GM12878 (cell line): ENCODE data around the gene WHRN. TPM values are rescaled to one million over a fixed set of nuclear protein-coding genes. Genes with fewer than 3 reads are reported as not detected.

Source experiments
- ATAC-seq: fragments of 200-7000 bp; cut with Tn5 transposase; 3 replicates; pipeline ENCODE4 v1.9.1; 2020; ENCODE audit warnings: mild to moderate bottlenecking, moderate library complexity
- BruUV-seq: library from RNA; stranded (reverse); fragments of 400-500 nt; replicated peaks from 2 replicates; lab custom pipeline; 2021; lab: Mats Ljungman, UMichigan
- CTCF ChIA-PET: fragments of 300-600 bp; sonication (Branson Sonifier 250); formaldehyde crosslinking; extraction: SDS; loops from one replicate; lab custom pipeline; 2021; ENCODE audit warnings: inconsistent platforms; lab: Yijun Ruan, JAX
- POLR2A ChIA-PET: fragments of 350-600 bp; formaldehyde crosslinking; extraction: SDS; loops from one replicate; lab custom pipeline; 2021; ENCODE audit warnings: inconsistent platforms; lab: Charles Lee
- RAD21 ChIA-PET: fragments of 300-600 bp; sonication (Branson Sonifier 250); formaldehyde crosslinking; loops from one replicate; lab custom pipeline; 2023; ENCODE audit warnings: antibody characterized with exemption; ENCODE audit not compliant: unreplicated experiment; lab: Charles Lee
- SMC1A ChIA-PET: fragments of 300-600 bp; sonication (Branson Sonifier 250); formaldehyde crosslinking; loops from one replicate; lab custom pipeline; 2023; ENCODE audit not compliant: unreplicated experiment, uncharacterized antibody; lab: Charles Lee
- DNase-seq: peaks from one replicate; pipeline ENCODE4 v3.0.0-alpha.2; 2011; ENCODE audit warnings: low read depth, low spot score
- FAIRE-seq: peaks from 3 replicates; lab custom pipeline; 2011; peaks lifted over from hg19 to GRCh38; lab: Jason Lieb, UNC
- H2AFZ ChIP-seq: 2 replicates; pipeline ENCODE4 v1.6.0; 2011; ENCODE audit warnings: low read depth, low read length, control low read depth; ENCODE audit not compliant: control insufficient read depth
- H3K27ac ChIP-seq: 2 replicates; pipeline ENCODE4 v1.5.1; 2011; ENCODE audit warnings: control low read depth; ENCODE audit not compliant: control insufficient read depth, insufficient read depth
- H3K27me3 ChIP-seq, 2 experiments: replicated peaks in 1 of 2; 2 replicates each; pipeline versions ENCODE4 v1.6.0 to v1.6.1; 2011; ENCODE audit warnings: low read length in 1 of 2; ENCODE audit not compliant: control insufficient read depth in 2 of 2, insufficient read depth in 2 of 2
- H3K36me3 ChIP-seq, 2 experiments: 2 replicates each; pipeline ENCODE4 v1.5.1; 2011; ENCODE audit warnings: low read length in 1 of 2; ENCODE audit not compliant: control insufficient read depth in 2 of 2, insufficient read depth in 2 of 2
- H3K4me1 ChIP-seq: 2 replicates; pipeline ENCODE4 v1.6.1; 2011; ENCODE audit warnings: mild to moderate bottlenecking, low read length, moderate library complexity, mixed read lengths; ENCODE audit not compliant: control insufficient read depth, insufficient read depth
- H3K4me2 ChIP-seq: 2 replicates; pipeline ENCODE4 v1.6.0; 2011; ENCODE audit warnings: control low read depth; ENCODE audit not compliant: control insufficient read depth, insufficient read depth
- H3K4me3 ChIP-seq: fragments of 200-600 bp; sonication (generic); 2 replicates; pipeline ENCODE4 v1.5.1; 2016
- H3K79me2 ChIP-seq: 2 replicates; pipeline ENCODE4 v1.6.0; 2011; ENCODE audit warnings: low read length; ENCODE audit not compliant: control insufficient read depth, insufficient read depth
- H3K9ac ChIP-seq: 2 replicates; pipeline ENCODE4 v1.8.0; 2011; ENCODE audit warnings: low read length, control low read depth, mixed read lengths; ENCODE audit not compliant: control insufficient read depth, insufficient read depth
- H3K9me3 ChIP-seq: replicated peaks from 3 replicates; pipeline ENCODE4 v1.5.1; 2011; ENCODE audit warnings: mild to moderate bottlenecking, low read length; ENCODE audit not compliant: control insufficient read depth, insufficient read depth
- H4K20me1 ChIP-seq: 2 replicates; pipeline ENCODE4 v1.6.0; 2011; ENCODE audit not compliant: control insufficient read depth, insufficient read depth
- BACH1 ChIP-seq: fragments of 450-650 bp; IDR thresholded peaks from 2 replicates; pipeline ENCODE4 v1.6.1; 2017; ENCODE audit warnings: mild to moderate bottlenecking, borderline replicate concordance
- BRCA1 ChIP-seq: IDR thresholded peaks from 2 replicates; pipeline ENCODE4 v1.6.1; 2011; ENCODE audit warnings: low read depth, low read length, improper control_type of control experiment
- EED ChIP-seq: sonication (generic); IDR thresholded peaks from 2 replicates; pipeline ENCODE4 v1.6.1; 2016; ENCODE audit warnings: antibody characterized with exemption, low read depth
- FOS ChIP-seq: IDR thresholded peaks from 3 replicates; pipeline ENCODE4 v1.6.1; 2011; ENCODE audit warnings: borderline replicate concordance; ENCODE audit not compliant: insufficient read length; ENCODE audit errors: extremely low read depth
- HDAC6 ChIP-seq: fragments of 200-600 bp; sonication (generic); IDR thresholded peaks from one replicate; pipeline ENCODE4 v1.8.0; 2017; ENCODE audit warnings: antibody characterized with exemption; ENCODE audit not compliant: unreplicated experiment
- IKZF1 ChIP-seq: fragments of 450-650 bp; conservative IDR thresholded peaks from 2 replicates; pipeline ENCODE4 v1.6.1; 2017; ENCODE audit warnings: antibody characterized with exemption, mild to moderate bottlenecking
- LARP7 ChIP-seq: fragments of 450-650 bp; IDR thresholded peaks from 2 replicates; pipeline ENCODE4 v1.6.1; 2017; ENCODE audit warnings: mild to moderate bottlenecking
- MEF2B ChIP-seq: fragments of 450-650 bp; IDR thresholded peaks from 2 replicates; pipeline ENCODE4 v1.6.1; 2018; ENCODE audit warnings: mild to moderate bottlenecking, moderate library complexity; ENCODE audit not compliant: partially characterized antibody, poor library complexity, severe bottlenecking
- MTA2 ChIP-seq: fragments of 450-650 bp; IDR thresholded peaks from 2 replicates; pipeline ENCODE4 v1.6.1; 2016; ENCODE audit warnings: low read depth, mild to moderate bottlenecking, moderate library complexity
- PML ChIP-seq: IDR thresholded peaks from 2 replicates; pipeline ENCODE4 v1.6.1; 2012; ENCODE audit warnings: low read length, inconsistent platforms
- SMC3 ChIP-seq: IDR thresholded peaks from 2 replicates; pipeline ENCODE4 v1.6.1; 2011; ENCODE audit warnings: low read length, improper control_type of control experiment, borderline replicate concordance
- SRF ChIP-seq, 2 experiments: IDR thresholded peaks; 2 replicates each; pipeline ENCODE4 v1.6.1; 2011; ENCODE audit warnings: low read depth in 2 of 2, low read length in 2 of 2, mild to moderate bottlenecking in 1 of 2, moderate library complexity in 1 of 2
- TAF1 ChIP-seq: IDR thresholded peaks from 2 replicates; pipeline ENCODE4 v1.6.1; 2011; ENCODE audit warnings: mild to moderate bottlenecking, low read depth, low read length, borderline replicate concordance
- TARDBP ChIP-seq: IDR thresholded peaks from 2 replicates; pipeline ENCODE4 v1.6.1; 2016; ENCODE audit warnings: borderline replicate concordance
- YBX1 ChIP-seq: fragments of 450-650 bp; IDR thresholded peaks from 2 replicates; pipeline ENCODE4 v1.6.1; 2016; ENCODE audit warnings: antibody characterized with exemption
- WGBS: methylation state at CpG from one replicate; pipeline ENCODE4 v1.1.6; 2016; ENCODE audit warnings: low lambda C conversion rate; ENCODE audit not compliant: insufficient replicate concordance, insufficient coverage; ENCODE audit errors: missing lambda C conversion rate; 5-methylcytosine and 5-hydroxymethylcytosine counted together
- in situ Hi-C: fragments of 300-500 bp; cut with MboI; formaldehyde crosslinking; loops from 9 replicates; pipeline ENCODE4 v1.14.3; 2018; ENCODE audit warnings: mixed read lengths
- intact Hi-C: fragments of 100-400 bp; cut with micrococcal nuclease; formaldehyde crosslinking; loops from one replicate; pipeline ENCODE4 v1.14.2; 2022; ENCODE audit not compliant: unreplicated experiment
- polyA plus RNA-seq, 11 experiments: library from polyadenylated mRNA; depleted of rRNA in 4 of 11; unstranded in 6 of 11; stranded (reverse) in 5 of 11; fragments of >200 nt; fragmentation: Nextera tagmentation in 4 of 11; fragmentation: Illumina TruSeq in 1 of 11; extraction: Ambion mirVana in 4 of 11; extraction: Trizol in 1 of 11; gene quantifications; 1 replicate in 1 of 11; 2 replicates in 10 of 11; pipeline versions ENCODE4 v1.2.1 to v1.2.3, GENCODE V29; 2011 to 2016; ENCODE audit warnings: inconsistent platforms in 2 of 11, missing spikeins in 2 of 11, low read depth in 1 of 11
- total RNA-seq, 4 experiments: library from RNA; depleted of rRNA in 3 of 4; stranded (reverse); fragments of >200 nt in 3 of 4; fragmentation: Illumina TruSeq in 1 of 4; extraction: Trizol in 1 of 4; gene quantifications; 2 replicates each; pipeline versions ENCODE4 v1.2.1 to v1.2.3, GENCODE V29; 2013 to 2021
- TF ChIP-seq, protein P1 (sequence below), 3 experiments: IDR thresholded peaks in 2 of 3; conservative IDR thresholded peaks in 1 of 3; 2 replicates each; pipeline ENCODE4 v1.5.1; 2011; ENCODE audit warnings: low read depth in 3 of 3, low read length in 3 of 3, mild to moderate bottlenecking in 3 of 3, control low read depth in 2 of 3, moderate library complexity in 2 of 3, inconsistent platforms in 1 of 3, mixed read lengths in 1 of 3; ENCODE audit not compliant: control insufficient read depth in 2 of 3, insufficient read depth in 1 of 3; ENCODE audit errors: extremely low read depth in 1 of 3
- TF ChIP-seq, protein P2 (sequence below): IDR thresholded peaks from 2 replicates; pipeline ENCODE4 v1.6.1; 2011; ENCODE audit warnings: low read depth, mild to moderate bottlenecking, low read length, moderate library complexity, borderline replicate concordance; ENCODE audit errors: extremely low read depth
- TF ChIP-seq, protein P3 (sequence below): IDR thresholded peaks from 2 replicates; pipeline ENCODE4 v1.6.1; 2012; ENCODE audit warnings: mild to moderate bottlenecking, low read depth, low read length
- TF ChIP-seq, protein P4 (sequence below): IDR thresholded peaks from 2 replicates; pipeline ENCODE4 v1.6.1; 2011; ENCODE audit warnings: low read depth, low read length, improper control_type of control experiment, borderline replicate concordance

The WHRN gene
- total and polyA plus RNA-seq, 10 of the 15 experiments (the other 5 are each of a cell fraction or from before 2014, with no cell fraction given) = 0.04 to 18.2 (median 0.68) TPM; not detected in 1

DNA sequence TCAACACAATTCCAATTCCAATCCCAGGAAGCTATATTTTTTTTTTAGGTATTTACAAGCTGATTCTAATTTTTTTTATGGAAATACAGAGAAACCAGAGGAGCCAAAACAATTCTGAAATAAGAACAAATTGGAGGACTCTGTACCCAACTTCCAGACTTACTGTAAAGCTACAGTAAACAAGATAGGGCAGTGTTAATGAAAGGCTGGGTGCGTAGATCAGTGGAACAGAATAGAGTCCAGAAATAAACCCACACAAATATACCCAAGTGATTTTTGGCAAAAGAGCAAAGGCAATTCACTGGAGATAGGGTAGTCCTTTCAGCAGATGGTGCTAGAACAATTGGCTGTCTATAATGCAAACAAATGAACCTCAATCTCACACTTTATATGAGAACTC, 50.6 kb downstream of the WHRN start:
- WGBS = 0% methylated on average over 1 of the region's 1 CpG
- DNase-seq = no peak
- H3K9ac ChIP-seq = no peak overlapping the region
- ChIA-PET SMC1A (interaction anchor here (1.1 to 2.2 kb wide), 4 partner anchors 8 to 49 kb away, joined by 4 to 7 read pairs (median 6); no protein-coding TSS in a partner anchor), CTCF (interaction anchor here (0.7 to 1.2 kb wide), 4 partner anchors 9 to 198 kb away, joined by 3 to 5 read pairs (median 3); no protein-coding TSS in a partner anchor)
- in situ Hi-C loops = no loop called here
- ATAC-seq = no peak
- H3K79me2 ChIP-seq = no peaks in the 10 kb centered on the region
- BruUV-seq = no TSS peak
- TF ChIP-seq TAF1 (no peak), HDAC6 (no peak), TARDBP (no peak), MEF2B (no peak), BRCA1 (no peak), EED (no peak), IKZF1 (no peak), MTA2 (no peak), SMC3 (no peak), SRF (IDR thresholded peaks at IDR 0.05; ENCODE audit: low read depth in 2 of 2, low read length in 2 of 2) (no peak), LARP7 (no peak), BACH1 (no peak), FOS (no peak), PML (no peak), YBX1 (no peak)
- TF ChIP-seq, protein P1, sequence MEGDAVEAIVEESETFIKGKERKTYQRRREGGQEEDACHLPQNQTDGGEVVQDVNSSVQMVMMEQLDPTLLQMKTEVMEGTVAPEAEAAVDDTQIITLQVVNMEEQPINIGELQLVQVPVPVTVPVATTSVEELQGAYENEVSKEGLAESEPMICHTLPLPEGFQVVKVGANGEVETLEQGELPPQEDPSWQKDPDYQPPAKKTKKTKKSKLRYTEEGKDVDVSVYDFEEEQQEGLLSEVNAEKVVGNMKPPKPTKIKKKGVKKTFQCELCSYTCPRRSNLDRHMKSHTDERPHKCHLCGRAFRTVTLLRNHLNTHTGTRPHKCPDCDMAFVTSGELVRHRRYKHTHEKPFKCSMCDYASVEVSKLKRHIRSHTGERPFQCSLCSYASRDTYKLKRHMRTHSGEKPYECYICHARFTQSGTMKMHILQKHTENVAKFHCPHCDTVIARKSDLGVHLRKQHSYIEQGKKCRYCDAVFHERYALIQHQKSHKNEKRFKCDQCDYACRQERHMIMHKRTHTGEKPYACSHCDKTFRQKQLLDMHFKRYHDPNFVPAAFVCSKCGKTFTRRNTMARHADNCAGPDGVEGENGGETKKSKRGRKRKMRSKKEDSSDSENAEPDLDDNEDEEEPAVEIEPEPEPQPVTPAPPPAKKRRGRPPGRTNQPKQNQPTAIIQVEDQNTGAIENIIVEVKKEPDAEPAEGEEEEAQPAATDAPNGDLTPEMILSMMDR (IDR thresholded peaks at IDR 0.05 in 2 of 3, conservative IDR thresholded peaks at IDR 0.05 in 1 of 3; ENCODE audit: control insufficient read depth in 2 of 3, extremely low read depth in 1 of 3, insufficient read depth in 1 of 3, low read depth in 3 of 3, low read length in 3 of 3) = no peak
- TF ChIP-seq, protein P2, sequence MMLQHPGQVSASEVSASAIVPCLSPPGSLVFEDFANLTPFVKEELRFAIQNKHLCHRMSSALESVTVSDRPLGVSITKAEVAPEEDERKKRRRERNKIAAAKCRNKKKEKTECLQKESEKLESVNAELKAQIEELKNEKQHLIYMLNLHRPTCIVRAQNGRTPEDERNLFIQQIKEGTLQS = no peak
- TF ChIP-seq, protein P3, sequence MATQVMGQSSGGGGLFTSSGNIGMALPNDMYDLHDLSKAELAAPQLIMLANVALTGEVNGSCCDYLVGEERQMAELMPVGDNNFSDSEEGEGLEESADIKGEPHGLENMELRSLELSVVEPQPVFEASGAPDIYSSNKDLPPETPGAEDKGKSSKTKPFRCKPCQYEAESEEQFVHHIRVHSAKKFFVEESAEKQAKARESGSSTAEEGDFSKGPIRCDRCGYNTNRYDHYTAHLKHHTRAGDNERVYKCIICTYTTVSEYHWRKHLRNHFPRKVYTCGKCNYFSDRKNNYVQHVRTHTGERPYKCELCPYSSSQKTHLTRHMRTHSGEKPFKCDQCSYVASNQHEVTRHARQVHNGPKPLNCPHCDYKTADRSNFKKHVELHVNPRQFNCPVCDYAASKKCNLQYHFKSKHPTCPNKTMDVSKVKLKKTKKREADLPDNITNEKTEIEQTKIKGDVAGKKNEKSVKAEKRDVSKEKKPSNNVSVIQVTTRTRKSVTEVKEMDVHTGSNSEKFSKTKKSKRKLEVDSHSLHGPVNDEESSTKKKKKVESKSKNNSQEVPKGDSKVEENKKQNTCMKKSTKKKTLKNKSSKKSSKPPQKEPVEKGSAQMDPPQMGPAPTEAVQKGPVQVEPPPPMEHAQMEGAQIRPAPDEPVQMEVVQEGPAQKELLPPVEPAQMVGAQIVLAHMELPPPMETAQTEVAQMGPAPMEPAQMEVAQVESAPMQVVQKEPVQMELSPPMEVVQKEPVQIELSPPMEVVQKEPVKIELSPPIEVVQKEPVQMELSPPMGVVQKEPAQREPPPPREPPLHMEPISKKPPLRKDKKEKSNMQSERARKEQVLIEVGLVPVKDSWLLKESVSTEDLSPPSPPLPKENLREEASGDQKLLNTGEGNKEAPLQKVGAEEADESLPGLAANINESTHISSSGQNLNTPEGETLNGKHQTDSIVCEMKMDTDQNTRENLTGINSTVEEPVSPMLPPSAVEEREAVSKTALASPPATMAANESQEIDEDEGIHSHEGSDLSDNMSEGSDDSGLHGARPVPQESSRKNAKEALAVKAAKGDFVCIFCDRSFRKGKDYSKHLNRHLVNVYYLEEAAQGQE = no peak
- TF ChIP-seq, protein P4, sequence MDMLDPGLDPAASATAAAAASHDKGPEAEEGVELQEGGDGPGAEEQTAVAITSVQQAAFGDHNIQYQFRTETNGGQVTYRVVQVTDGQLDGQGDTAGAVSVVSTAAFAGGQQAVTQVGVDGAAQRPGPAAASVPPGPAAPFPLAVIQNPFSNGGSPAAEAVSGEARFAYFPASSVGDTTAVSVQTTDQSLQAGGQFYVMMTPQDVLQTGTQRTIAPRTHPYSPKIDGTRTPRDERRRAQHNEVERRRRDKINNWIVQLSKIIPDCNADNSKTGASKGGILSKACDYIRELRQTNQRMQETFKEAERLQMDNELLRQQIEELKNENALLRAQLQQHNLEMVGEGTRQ = no peak
- TF ChIP-seq, all 136 proteins: peak for 0
- Histone ChIP-seq H3K9me3 (no peaks in the 10 kb centered on the region), H3K4me3 (no peak overlapping the region), H3K27ac (no peak overlapping the region), H2AFZ (no peak overlapping the region), H4K20me1 (no peaks in the 10 kb centered on the region), H3K36me3 (no peaks in the 10 kb centered on the region), H3K27me3 (no peaks in the 10 kb centered on the region), H3K4me1 (peaks cover 17% of the 10 kb centered on the region), H3K4me2 (no peak overlapping the region)
- intact Hi-C loops = loop anchor here (10.0 kb wide), 1 partner anchor 1050 kb away; the partner anchor contains the start of gene ALAD
- POLR2A ChIA-PET = interaction anchor here (0.7 kb wide), 1 partner anchor 29 kb away, joined by 4 read pairs; no protein-coding TSS in a partner anchor
- RAD21 ChIA-PET = no interaction called here
- no peak for FAIRE-seq
